ENCODE data around the gene DDI1.

DDI1 gene

DNA sequence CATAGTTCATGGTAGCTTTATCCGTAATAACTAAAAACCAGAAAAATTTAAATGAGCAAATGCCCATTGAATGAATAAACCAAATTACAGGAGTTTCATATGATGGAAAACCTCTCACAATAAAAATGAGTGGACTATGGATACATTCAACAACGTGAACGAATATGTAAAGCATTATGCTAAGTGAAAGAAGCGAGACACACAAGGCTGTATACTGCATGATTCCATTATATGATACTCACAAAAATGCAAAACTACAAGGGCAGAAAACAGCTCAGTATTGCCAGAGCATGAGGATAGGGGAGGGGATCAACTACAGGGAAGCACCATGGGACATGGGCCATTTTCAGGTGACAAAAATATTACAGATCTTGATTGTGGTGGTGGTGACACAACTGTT, 22.2 kb downstream of the DDI1 start:
- H3K4me3 ChIP-seq (ENCODE audit: low read depth, low read length) = no peak overlapping the region
- TF ChIP-seq CTCF (IDR thresholded peaks at IDR 0.05; ENCODE audit: low read depth, low read length, missing control alignments) = no peak
- DNase-seq (ENCODE audit: low read depth) = no peak

- TF ChIP-seq CTCF (IDR thresholded peaks at IDR 0.05; ENCODE audit: low read depth, low read length, missing control alignments) = no peak
- DNase-seq (ENCODE audit: low read depth) = no peak
- no peak overlapping the region for H3K4me3 ChIP-seq (ENCODE audit: low read depth, low read length)
Observed at GRCh38 chr11:104060004-104060794, 23.8 kb downstream of the DDI1 start.

DNA sequence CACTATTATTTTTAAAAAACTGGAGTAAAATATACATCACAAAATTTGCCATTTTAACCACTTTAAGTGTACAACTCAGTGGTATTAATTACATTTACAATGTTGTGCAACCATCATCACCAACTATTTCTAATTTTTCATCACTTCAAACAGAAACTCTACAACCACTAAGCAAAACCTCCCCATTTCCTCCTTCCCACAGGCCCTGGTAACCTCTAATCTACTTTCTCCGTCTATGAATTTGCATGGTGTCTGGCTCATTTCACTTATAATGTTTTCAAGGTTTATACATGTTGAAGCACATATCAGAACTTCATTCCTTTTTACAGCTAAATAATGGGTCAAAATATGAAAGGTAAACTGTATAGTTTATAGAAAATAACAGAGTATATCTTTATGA, 24.4 kb downstream of the DDI1 start:
- no peak overlapping the region for H3K4me3 ChIP-seq (ENCODE audit: low read depth, low read length)
- no peak for DNase-seq (ENCODE audit: low read depth)

DNA sequence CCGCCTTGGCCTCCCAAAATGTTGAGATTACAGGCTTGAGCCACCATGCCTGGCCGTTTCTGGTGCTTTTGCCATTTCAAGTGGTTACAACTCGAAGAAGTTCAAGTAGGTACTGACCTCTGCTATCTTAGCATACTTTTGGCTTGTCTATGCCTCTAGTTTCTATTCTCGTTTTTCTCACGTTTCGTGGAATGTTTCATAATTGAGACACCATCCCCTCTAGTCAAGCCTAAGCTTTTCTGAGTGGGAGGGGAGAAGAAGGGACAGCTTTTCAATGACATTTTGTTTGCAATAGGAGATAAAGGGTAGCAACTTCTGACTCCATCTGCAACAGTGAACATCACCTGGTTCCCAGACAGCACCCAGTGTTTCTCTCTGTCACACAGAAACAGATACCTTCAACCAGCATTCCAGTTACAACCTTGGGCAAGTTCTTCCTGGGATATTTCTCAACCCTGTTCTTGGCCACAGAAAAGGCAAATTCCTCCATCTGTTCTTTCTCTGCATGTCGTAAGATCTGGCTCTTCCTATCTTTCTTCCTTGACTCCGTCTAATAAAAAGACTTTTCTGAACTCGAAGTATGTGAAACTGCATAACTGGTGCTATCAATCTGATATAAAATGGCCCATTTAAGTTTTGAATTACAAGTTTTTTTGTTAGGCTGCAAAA, 25.5 kb downstream of the DDI1 start:
- no peak for DNase-seq (ENCODE audit: low read depth)
- H3K4me3 ChIP-seq (ENCODE audit: low read depth, low read length) = no peak overlapping the region
- TF ChIP-seq CTCF (IDR thresholded peaks at IDR 0.05; ENCODE audit: low read depth, low read length, missing control alignments) = no peak

More for the DNA sequence above, 24.4 kb downstream of the DDI1 start:
- TF ChIP-seq CTCF (IDR thresholded peaks at IDR 0.05; ENCODE audit: low read depth, low read length, missing control alignments) = no peak

DNA sequence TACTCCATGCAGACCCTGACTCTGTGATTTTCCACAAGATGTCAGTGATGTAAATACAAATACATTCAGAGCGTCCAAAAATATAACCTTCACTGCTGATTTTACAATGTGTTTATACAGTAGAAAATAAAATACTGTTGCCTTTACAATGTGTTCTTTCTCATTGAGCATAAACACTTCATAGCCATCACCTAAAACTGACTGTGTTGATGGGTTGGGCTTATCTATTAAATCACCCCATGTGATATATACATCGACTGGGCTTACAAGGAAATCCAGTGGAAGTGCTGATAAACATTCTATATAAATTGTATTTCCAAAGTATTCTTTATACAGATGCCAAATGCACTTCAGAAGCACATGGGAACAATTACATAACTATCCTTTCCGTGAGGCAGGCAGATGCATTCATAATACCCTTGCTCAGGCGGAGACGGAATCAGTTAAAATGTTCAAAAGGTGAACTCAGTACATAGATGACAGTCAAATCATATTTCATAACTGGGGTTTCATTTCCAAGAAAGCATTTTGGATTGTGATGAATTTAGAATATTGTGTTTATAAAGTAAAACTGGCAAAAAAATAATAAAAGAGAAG, 27.7 kb downstream of the DDI1 start:
- no peak for TF ChIP-seq CTCF (IDR thresholded peaks at IDR 0.05; ENCODE audit: low read depth, low read length, missing control alignments)
- no peak overlapping the region for H3K4me3 ChIP-seq (ENCODE audit: low read depth, low read length)
- no peak for DNase-seq (ENCODE audit: low read depth)

- no peak for TF ChIP-seq CTCF (IDR thresholded peaks at IDR 0.05; ENCODE audit: low read depth, low read length, missing control alignments)
- DNase-seq (ENCODE audit: low read depth) = no peak
- H3K4me3 ChIP-seq (ENCODE audit: low read depth, low read length) = no peak overlapping the region
Observed at GRCh38 chr11:104067534-104067933, 31.1 kb downstream of the DDI1 start.

Measured in GM12864 (cell line).